ENCODE results near the gene TNFAIP6.

The TNFAIP6 gene

GRCh38 chr2:151359768-151360461 is 2.5 kb downstream of the TNFAIP6 start:
- in situ Hi-C loops (cut with MboI; ENCODE audit: low sequenced_read_pairs, unreplicated experiment), result no loop called here
- DNase-seq (ENCODE audit: low spot score), result no peak
- no peak for TF ChIP-seq CTCF (IDR thresholded peaks at IDR 0.05; ENCODE audit: borderline replicate concordance, control extremely low read depth, extremely low read depth, insufficient read depth, missing control alignments)

GRCh38 chr2:151361674-151362370 is 4.4 kb downstream of the TNFAIP6 start:
- DNase-seq (ENCODE audit: low spot score), result no peak
- TF ChIP-seq CTCF (IDR thresholded peaks at IDR 0.05; ENCODE audit: borderline replicate concordance, control extremely low read depth, extremely low read depth, insufficient read depth, missing control alignments), result no peak
- in situ Hi-C loops (cut with MboI; ENCODE audit: low sequenced_read_pairs, unreplicated experiment), result no loop called here

- no peak for TF ChIP-seq CTCF (IDR thresholded peaks at IDR 0.05; ENCODE audit: borderline replicate concordance, control extremely low read depth, extremely low read depth, insufficient read depth, missing control alignments)
- DNase-seq (ENCODE audit: low spot score), result peak; percentile 58
- in situ Hi-C loops (cut with MboI; ENCODE audit: low sequenced_read_pairs, unreplicated experiment), result no loop called here
These were observed 6.3 kb downstream of the TNFAIP6 start for GRCh38 chr2:151363709-151364108.

GRCh38 chr2:151367571-151367970 is 10.2 kb downstream of the TNFAIP6 start:
- in situ Hi-C loops (cut with MboI; ENCODE audit: low sequenced_read_pairs, unreplicated experiment), result no loop called here
- TF ChIP-seq CTCF (IDR thresholded peaks at IDR 0.05; ENCODE audit: borderline replicate concordance, control extremely low read depth, extremely low read depth, insufficient read depth, missing control alignments), result no peak
- DNase-seq (ENCODE audit: low spot score), result no peak

GRCh38 chr2:151374436-151374835 is 17.0 kb downstream of the TNFAIP6 start:
- peak; percentile 41 for DNase-seq (ENCODE audit: low spot score)
- no peak for TF ChIP-seq CTCF (IDR thresholded peaks at IDR 0.05; ENCODE audit: borderline replicate concordance, control extremely low read depth, extremely low read depth, insufficient read depth, missing control alignments)
- in situ Hi-C loops (cut with MboI; ENCODE audit: low sequenced_read_pairs, unreplicated experiment), result no loop called here

- no peak for TF ChIP-seq CTCF (IDR thresholded peaks at IDR 0.05; ENCODE audit: borderline replicate concordance, control extremely low read depth, extremely low read depth, insufficient read depth, missing control alignments)
- in situ Hi-C loops (cut with MboI; ENCODE audit: low sequenced_read_pairs, unreplicated experiment), result no loop called here
- no peak for DNase-seq (ENCODE audit: low spot score)
These were observed 21.8 kb downstream of the TNFAIP6 start for GRCh38 chr2:151379169-151379568.

All from GM13976 (cell line).